Left forelimb (tissue), 1 donor: ENCODE results near the gene PKN1.

Source experiments
- DNase-seq: peaks from one replicate; pipeline ENCODE4 v3.0.0-alpha.2; 2018; ENCODE audit warnings: low spot score

The PKN1 gene

DNA sequence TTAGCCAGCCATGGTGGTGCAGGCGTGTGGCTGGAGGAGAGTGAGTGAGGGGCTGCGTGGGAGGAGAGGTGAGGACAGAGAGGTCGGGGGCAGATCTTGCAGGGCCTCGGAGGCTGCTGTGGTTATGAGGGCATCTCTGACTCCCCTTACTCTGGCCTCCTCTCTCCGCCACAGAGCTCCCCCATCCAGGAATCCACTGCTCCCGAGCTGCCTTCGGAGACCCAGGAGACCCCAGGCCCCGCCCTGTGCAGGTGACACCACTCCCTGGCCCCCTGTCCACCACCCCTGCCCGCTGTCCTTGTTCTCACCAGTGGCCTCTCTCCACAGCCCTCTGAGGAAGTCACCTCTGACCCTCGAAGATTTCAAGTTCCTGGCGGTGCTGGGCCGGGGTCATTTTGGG is 34.3 kb downstream of the PKN1 start:
- DNase-seq = no peak

DNA sequence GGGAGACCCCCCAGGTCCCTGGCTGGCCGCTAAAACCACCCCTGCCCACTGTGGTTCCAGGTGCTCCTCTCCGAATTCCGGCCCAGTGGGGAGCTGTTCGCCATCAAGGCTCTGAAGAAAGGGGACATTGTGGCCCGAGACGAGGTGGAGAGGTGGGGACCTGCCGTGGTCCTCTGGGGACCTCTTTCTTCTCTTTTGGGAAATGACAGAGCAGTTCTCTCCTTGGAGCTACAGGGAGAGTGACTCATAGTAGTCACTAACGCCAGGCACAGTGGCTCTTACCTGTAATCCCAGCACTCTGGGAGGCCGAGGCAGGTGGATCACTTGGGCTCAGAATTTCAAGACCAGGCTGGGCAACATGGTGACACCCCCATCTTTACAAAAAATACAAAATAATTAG is 34.7 kb downstream of the PKN1 start:
- DNase-seq = no peak

DNA sequence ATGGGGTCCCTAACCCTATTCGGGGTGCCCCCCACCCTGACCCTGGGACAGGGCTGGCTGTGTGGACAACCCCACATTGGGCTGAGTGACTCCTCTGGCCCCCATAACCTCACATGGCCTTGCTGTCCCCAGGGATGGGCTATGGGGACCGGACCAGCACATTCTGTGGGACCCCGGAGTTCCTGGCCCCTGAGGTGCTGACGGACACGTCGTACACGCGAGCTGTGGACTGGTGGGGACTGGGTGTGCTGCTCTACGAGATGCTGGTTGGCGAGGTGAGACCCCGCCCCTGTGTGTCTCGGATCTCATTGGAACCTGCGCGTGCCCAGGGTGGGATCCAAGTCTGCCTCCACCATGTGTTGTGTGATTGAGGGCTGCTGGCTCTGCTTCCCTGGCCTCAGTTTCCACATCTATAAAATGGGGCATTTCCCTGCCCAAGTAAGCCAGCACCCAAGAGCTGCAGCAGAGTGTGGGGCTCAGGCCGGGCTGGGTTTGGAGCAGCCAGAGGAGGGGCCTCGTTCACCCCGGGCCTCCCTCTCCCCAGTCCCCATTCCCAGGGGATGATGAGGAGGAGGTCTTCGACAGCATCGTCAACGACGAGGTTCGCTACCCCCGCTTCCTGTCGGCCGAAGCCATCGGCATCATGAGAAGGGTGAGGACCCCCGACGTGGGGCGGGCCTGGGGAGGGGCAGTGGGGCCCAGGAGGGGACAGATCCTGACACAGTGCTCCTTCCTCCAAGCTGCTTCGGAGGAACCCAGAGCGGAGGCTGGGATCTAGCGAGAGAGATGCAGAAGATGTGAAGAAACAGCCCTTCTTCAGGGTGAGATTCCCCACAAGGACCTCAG is 37.1 kb downstream of the PKN1 start:
- no peak for DNase-seq

DNA sequence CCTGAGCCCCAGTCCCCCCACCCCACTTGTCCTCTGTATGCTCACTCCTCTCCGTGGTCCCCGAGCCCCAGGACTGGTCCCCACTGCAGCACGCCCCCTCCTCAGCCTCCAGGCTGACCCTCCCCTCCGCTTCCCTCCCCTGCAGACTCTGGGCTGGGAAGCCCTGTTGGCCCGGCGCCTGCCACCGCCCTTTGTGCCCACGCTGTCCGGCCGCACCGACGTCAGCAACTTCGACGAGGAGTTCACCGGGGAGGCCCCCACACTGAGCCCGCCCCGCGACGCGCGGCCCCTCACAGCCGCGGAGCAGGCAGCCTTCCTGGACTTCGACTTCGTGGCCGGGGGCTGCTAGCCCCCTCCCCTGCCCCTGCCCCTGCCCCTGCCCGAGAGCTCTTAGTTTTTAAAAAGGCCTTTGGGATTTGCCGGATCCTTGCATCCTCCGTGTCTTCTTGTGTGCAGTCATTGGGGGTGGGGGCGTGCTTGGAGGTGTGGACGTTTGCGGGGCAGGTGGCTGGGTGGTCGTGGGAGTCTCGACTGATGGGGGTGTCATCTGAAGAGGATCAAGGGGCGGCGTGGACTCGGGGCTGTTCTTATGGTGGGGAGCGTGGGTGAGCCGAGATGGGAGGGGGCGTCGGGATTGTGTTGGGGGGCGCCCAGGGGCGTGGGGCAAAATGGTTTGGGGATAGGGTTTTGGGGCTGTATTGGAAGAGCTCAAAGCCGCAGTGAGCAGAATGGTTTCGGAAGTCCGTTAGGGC is 38.5 kb downstream of the PKN1 start:
- no peak for DNase-seq

DNA sequence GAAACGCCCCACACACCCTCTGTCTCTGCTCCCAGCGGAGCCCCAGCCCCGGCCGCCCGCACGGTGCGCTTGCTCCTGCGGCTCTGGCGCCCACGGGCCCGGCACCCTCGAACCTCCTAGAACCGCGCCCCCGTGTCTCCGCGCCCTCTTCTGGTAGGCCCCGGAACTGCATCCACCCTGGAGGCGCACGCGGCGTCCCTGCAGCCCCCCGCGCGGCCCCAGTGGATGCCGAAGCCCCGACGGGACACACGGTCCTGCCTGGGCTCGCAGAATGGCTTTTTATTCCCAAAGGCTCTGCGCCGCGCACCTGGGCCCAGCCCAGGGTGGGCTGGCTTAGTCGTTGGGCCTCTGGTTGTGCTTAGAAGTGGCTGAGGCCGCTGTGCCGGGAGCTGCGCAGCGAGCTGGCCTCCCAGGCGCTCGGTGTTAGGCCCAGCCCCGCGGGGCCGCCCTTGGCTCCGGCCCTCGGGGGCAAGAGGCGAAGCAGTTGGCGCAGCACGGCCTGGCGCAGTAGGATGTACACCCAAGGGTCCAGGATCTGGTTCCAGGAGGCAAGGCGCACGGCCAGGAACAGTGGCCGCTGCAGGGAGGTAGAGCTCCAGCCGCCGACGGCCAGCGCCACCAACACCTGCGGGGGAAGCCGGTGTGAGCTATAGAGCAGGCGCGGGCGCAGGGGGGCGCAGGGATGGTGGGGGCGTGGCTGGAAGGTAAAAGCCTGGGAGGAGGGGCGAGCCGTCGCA is 39.3 kb downstream of the PKN1 start:
- no peak for DNase-seq

DNA sequence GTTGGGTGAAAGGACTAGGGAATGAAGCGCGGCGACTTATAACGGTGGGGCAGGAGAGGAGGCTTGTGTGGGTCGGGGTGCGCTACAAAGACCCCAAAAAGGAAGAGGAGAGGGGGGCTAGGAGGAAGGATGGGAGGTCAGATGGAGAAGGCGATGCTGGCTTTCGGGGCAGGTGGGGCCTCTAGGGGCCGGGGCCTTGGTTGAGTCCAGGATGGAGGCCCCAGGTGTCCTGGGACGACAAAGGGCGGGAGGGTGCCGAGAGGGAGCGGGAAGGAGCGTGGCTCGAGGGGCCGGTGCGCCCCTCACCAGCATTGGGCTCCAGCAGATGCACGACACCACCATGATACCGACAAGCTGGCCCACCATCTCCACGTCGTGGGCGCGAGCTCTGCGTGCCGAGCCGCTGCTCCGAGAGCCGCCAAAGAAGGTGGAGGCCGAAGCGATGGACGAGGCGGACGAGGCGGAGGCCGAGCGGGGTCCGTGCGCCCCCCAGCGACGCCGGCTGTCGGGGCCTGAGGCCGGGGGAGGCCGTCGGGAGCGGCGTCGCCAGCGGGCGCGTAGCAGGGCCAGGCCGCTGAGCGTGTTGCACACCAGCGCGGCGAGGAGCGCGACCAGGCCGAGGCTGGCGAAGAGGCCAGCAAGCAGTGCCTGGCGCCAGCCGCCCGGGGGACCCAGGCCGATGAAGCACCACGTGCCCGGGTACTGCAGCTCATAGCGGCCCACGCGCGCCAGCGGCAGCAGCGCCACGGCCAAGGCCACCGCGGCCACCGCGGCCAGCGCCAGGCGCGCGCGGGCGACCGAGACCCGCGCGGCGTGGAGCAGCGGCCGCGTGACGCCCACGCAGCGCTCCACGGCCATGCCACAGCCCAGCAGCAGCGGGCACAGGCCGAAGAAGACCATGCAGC is 40.2 kb downstream of the PKN1 start:
- DNase-seq = no peak

DNA sequence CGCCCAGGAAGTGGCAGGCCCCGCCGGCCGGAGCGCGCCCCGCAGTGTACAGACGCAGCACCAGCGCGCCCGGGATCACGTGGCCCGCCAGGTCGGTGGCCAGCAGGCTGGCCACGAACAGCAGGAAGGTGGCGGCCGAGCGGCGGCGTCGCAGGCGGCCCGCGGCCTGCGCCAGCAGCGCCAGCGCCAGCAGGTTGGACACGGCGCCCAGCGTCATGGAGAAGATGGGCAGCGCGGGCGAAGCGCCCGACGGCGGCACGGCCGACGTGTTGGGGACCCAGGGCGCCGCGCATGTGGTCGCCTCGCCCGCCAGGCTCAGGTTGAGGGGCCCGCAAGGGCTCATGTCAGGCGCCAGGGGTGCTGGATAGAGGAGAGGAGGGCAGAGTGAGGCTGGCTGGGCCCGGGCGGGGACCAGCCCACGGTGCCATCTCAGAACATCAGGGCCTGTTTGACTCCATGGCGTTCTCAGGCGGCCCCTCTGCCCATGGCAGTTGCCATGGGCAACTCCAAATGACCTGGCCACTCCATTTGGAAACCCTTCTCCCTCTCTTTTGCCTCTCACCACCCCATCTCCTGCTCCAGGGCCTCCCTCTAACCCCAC is 41.0 kb downstream of the PKN1 start:
- DNase-seq = no peak

DNA sequence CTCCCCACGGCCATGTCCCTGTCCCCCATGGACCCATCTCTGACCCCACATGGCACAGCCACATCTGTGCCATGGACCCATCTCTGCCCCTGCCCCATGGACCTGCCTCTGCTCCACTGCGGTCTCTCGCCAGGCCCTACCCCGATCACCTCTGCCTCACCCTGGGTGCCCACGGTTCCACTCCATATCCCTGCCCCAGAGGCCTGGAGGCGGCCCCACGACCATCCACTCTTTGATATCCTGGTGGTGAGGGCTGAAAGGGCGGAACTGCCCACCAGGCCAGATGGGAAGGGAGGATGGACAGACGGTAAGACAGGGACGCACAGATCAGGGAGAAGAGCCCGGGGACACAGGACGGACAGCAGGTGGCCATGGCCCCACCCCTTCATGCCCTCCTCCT is 41.7 kb downstream of the PKN1 start:
- DNase-seq = no peak

DNA sequence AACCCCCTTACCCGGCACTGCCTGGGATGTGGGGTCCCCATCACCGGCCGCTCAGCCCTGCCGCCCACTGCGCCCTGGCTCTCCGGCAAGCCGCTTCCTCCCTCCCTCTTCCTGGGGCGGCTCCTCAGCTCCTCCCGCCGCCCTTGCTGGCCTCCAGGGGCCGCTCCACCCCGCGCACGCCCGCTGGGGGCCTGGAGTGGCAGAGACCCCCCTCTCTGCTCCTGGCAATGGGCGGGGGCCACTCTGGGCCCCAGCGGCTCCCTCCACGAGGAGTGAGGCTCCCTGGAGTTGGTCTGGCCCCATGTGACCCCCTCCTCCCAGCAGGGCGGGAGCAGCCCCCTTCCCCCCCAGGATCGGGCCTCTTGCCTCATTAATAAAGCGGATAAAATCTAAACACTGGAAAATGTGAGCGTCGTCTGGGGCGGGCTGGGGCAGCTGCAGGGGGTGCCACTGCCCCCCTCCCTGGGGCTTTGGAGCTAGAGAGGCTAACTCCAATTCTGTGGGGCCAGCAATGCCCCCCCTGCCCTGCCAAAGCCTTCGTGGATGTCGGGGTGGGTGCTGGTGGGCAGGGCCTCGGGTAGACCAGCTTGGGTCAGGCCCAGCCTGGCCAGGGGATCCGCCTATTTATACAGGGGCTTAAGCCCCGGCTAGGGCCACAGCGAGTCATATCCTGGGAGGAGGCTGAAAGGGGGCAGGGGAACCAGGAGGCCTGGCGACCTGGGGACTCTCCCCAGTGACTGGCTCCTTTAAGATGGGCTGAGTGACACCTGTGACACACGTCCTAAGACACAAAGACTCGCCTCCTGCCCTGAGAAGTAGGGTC is 42.4 kb downstream of the PKN1 start, which contains the start of gene PTGER1:
Gene PTGER1 (minus strand): TSS at position 104 of the 823 bp plus-strand sequence. CDS start 1,034 bp downstream, outside the sequence.
- no peak for DNase-seq

DNA sequence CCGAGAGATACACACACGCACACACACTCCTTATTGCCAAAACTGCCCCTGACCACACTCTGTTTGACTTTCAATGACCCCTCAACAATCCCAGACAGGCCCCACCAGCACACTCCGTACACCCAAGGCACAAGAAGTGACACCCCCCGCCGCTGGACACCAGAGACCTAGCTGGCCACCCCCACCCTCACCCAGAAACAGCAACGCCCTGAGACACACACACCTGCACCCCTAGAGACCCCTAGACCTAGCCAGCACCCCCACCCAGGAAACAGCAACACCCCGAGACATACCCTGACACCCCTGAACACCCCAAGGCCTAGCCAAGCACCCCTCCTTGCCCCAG is 43.2 kb downstream of the PKN1 start:
- no peak for DNase-seq

DNA sequence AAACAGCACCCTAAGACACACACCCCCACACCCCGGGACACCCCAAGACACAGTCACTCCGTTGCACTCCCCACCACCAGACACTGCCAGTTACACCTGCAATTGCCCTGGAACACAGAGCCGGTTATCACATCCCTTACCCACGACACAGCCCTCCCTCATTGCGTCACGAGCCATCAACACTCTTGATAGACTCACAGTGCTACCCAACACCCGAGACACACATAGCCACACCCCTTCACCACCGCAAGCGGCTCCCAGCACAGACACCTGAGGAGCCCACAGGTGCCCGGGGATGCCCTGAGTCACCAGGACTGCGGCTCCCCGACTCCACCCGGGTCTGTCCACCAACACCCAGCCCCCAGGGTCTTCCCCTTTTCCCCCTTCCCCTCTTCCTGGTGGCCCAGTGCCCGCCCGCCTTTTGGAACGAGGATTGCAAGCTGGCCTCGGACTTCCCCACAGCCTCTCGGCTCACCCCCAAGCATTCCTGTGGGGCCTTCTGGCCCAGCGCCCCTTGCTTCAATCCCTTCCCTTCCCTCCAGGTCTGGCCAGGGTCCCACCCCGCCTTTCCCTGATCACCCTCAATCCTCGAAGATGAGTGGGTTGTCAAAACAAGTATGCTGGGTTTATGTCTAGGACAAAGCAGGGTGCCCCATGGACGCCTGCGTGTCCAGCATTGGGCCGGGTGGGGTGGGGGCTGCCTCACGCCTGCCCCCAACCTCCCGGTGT is 43.7 kb downstream of the PKN1 start:
- DNase-seq = no peak

DNA sequence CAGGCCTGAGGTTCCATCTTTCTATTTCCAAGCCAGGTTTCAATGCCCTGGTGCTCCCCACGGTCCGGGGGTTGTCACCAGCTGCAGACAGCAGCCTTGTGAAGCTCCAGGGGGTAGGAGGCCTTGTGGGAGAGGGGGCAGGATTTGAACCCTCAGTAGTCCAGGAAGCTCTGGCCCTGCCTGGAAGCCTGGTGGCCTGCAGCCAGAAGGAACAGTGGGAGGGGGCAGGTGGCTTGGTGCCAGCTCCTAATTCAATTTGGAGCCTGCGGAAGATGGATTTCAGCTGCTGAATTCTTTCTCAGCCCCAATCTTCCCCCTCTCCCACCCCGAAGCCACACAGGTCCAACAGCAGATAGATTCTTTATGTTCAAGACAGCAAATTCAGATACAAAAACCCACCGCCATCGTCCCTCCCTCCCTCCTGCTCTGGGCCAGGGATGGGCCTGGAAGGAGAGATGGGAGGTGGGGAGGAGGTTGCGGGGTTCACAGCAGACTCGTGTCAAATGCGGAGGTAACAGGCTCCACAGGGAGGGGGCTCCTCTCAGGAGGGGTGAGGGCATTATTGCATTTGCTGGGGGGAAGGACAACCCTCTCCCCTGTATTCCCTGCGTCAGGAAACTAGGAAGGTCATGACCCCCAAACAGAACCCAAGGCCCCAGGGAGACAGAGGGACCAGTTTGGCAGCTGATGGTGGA is 44.5 kb downstream of the PKN1 start:
- DNase-seq = no peak

DNA sequence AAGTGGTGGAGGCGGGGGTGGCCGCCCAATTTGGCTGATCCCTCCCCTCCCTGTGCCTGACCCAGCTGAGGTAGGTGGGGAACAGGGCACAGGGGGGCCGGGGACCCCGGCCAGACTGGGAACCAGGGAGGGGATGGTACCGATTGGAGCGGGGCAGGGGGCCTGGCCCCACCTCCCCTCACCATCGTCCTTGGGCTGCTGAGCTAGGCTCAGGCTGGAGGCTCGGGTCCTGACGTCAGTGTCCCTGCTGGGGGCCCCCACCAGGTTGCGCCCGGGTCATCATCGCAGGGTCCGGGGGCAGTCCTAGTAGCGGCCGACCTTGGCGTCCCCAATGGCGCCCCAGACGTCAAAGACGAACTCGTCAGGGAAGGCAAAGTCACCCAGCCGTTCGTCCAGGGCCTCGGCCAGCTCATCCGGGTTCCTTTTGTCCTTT is 45.0 kb downstream of the PKN1 start:
- DNase-seq = no peak

DNA sequence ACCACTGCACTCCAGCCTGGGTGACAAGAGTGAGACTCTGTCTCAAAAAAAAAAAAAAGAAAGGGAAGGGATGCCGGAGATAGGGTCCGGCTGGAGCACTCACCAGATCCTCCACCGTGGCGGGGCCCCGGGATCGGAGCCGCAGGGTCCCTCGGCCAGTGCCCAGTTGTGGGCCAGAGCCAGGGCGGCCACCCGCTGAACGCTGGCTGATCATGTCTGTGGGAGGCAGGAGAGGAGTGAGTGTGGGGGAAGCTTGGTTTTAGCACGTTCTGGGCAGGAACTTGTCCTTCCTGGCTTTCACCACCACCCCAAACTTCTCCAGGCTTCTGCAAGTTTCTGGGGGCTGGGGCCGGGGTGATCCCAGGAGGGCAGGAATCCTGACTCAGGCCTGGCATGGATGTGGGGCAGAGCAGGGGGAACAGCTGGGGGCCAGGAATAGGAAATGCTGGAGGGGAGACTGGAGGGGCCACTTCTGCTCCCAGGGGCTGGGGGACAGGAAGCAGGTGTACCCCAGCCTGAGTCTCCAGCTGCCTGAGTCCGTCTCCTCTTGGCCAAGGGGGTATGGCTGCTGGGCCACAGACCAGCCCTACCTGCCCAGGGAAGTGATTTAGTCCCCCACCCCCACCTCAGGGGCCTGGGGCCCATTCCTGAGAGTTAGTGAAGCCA is 46.3 kb downstream of the PKN1 start:
- no peak for DNase-seq

DNA sequence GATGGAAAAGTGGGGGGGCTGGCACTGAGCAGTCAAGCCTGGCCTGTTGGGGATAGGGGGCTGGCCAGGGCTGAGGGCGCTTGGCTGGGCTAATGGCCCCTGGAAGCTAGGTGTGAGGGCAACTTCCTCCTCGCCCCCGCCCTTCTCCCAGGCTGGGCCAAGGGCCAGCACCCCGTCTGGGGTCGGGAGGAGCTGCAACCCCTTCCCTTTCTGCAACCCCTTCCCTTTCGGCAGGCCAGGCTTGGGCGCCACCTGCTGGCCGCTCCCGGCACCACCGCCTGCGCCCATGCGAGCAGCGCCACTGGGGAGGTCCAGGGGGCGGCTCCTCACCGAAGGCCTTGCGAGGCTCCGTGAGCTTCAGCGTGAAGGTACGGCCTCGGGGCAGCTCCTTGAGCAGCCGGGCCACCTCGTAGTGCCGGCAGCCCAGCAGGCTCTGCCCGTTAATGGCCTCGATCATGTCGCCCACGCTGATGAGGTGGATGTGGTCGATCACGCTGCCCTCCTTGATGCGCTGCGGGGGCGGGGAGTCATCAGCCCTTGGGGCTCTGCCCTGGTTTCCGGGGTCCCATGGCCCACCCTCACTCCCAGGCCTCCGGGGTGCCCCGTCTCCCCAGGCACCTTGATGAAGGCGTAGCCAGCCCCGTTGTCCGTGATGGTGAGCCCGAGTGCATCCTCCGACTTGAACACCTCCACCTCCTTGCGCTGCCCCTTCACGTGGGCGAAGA is 47.0 kb downstream of the PKN1 start:
- no peak for DNase-seq

DNA sequence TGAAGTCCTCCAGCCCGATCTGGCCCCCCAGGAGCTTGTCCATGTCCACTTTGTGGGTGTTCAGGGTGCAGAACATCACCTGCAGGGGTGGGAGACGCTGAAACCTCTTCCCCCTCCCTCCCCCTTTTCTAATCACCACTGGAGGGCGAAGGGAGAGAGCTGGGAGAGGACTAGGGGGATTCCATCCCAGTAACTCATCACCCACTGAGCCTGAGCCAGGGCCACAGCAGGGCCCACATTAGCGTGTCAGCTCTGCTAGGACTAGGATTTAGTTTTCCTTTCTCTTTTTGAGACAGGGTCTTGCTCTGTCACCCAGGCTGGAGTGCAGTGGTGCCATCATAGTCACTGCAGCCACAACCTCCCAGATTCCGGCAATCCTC is 47.6 kb downstream of the PKN1 start:
- DNase-seq = no peak

DNA sequence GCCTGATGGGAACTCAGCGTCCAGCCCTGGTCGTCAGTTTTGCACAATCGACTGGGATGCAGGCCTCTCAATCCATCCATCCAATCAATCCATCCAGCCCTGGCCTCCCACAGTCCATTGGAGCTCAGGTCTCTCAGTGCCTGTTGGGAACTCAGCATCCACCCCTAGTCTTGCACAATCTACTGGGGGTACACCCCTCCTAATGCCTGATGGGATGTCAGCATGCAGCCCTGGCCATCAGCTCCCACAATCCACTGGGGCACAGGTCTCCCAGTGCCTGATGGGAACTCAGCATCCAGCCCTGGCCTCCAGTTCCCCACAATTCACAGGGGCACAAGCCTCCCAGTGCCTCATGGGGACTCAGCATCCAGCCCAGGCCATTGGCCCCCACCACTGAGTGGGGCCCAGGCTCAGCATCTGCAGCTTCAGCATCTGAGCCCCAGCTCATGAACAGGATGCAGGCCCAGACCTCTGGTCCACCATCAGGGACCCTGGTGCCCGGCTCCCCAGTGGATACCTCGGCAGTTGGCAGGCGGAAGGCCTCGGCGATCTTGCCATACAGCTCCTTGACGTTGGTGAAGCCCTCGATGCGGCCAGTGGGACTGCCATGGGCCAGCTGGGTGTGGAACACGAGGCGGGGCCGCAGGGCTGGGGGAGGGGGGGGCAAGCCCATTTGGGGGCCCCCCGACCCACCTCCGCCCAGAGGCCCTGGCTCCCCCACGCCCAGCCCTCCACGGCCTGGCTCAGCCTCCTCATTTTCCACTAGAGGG is 49.3 kb downstream of the PKN1 start:
- no peak for DNase-seq
